Thoracic aorta (tissue), 2 donors: Measurements from ENCODE around the gene PRPF31. TPM values are rescaled to one million over a fixed set of nuclear protein-coding genes. Genes with fewer than 3 reads are reported as not detected.

Experiments
- total RNA-seq, 2 donors: library from RNA; depleted of rRNA; stranded (reverse); fragments of >200 nt; gene quantifications; one replicate each; pipeline versions ENCODE4 v1.1.0 to v1.2.3, GENCODE V29; 2016

The PRPF31 gene
- total RNA-seq, 2 donors from 2014 or later, result 48.2 to 54.3 TPM

Other genes starting within 250 kb of the PRPF31 start
- 100 to 1,000 TPM; 151 to 300 TPM for gene MYADM, start 247.9 kb upstream of the PRPF31 start, total RNA-seq
- gene PRKCG, start 233.6 kb upstream of the PRPF31 start, total RNA-seq, result not detected
- not detected for gene CACNG7, start 206.5 kb upstream of the PRPF31 start, total RNA-seq
- gene CACNG8, start 152.8 kb upstream of the PRPF31 start, total RNA-seq, result not detected
- gene CACNG6, start 124.1 kb upstream of the PRPF31 start, total RNA-seq, result not detected
- gene VSTM1, start 51.9 kb upstream of the PRPF31 start, total RNA-seq, result not detected
- not detected for gene TARM1, start 34.4 kb upstream of the PRPF31 start, total RNA-seq
- gene OSCAR, start 15.0 kb upstream of the PRPF31 start, total RNA-seq, result 1 to 10 TPM; 4.6 to 8.0 TPM
- 10 to 100 TPM; 13.0 to 16.6 TPM for gene NDUFA3, start 12.9 kb upstream of the PRPF31 start, total RNA-seq
- 1 to 10 TPM; 8.7 to 8.8 TPM for gene TFPT, start 97 bp upstream of the PRPF31 start, total RNA-seq
- 10 to 100 TPM; 20.8 to 28.1 TPM for gene CNOT3, start 22.0 kb downstream of the PRPF31 start, total RNA-seq
- 1 to 10 TPM; 7.6 to 8.0 TPM for gene LENG1, start 44.0 kb downstream of the PRPF31 start, total RNA-seq
- gene TMC4, start 57.4 kb downstream of the PRPF31 start, total RNA-seq, result 1 to 10 TPM in 1 of 2 donors, under 1 TPM in 1; 0.41 to 7.8 TPM
- gene MBOAT7, start 73.8 kb downstream of the PRPF31 start, total RNA-seq, result 10 to 100 TPM; 46.0 to 61.1 TPM
- gene TSEN34, start 75.6 kb downstream of the PRPF31 start, total RNA-seq, result 10 to 100 TPM; 38.5 to 60.7 TPM
- gene RPS9, start 85.1 kb downstream of the PRPF31 start, total RNA-seq, result 1,000 to 10,000 TPM; 1,017 to 1,395 TPM
- gene LILRB3, start 107.3 kb downstream of the PRPF31 start, total RNA-seq, result 10 to 100 TPM; 21.9 to 71.5 TPM
- 1 to 10 TPM; 4.6 to 5.2 TPM for gene LILRA6, start 127.0 kb downstream of the PRPF31 start, total RNA-seq
- gene LILRB5, start 141.5 kb downstream of the PRPF31 start, total RNA-seq, result 10 to 100 TPM; 17.6 to 60.4 TPM
- 10 to 100 TPM; 11.1 to 13.7 TPM for gene LILRB2, start 165.4 kb downstream of the PRPF31 start, total RNA-seq
- 10 to 100 TPM in 1 of 2 donors, 1 to 10 TPM in 1; 9.6 to 12.2 TPM for gene LILRA5, start 197.4 kb downstream of the PRPF31 start, total RNA-seq
- gene LILRA4, start 223.4 kb downstream of the PRPF31 start, total RNA-seq, result not detected
- gene LAIR1, start 249.2 kb downstream of the PRPF31 start, total RNA-seq, result 10 to 100 TPM; 31.2 to 64.7 TPM